Mucosa of rectum (tissue), 2 donors: ENCODE measurements around the gene PKP2.

Experiments used
- H3K27ac ChIP-seq, 2 donors: one replicate each; pipeline ENCODE4 v1.7.0; 2013; ENCODE audit warnings: inconsistent platforms in 2 of 2, low read depth in 2 of 2, low read length in 2 of 2
- H3K27me3 ChIP-seq, 2 donors: one replicate each; pipeline ENCODE4 v1.7.0; 2013; ENCODE audit warnings: low read length in 2 of 2; ENCODE audit not compliant: control insufficient read depth in 2 of 2, insufficient read depth in 2 of 2
- H3K36me3 ChIP-seq, 2 donors: one replicate each; pipeline ENCODE4 v1.7.0; 2013; ENCODE audit warnings: low read length in 2 of 2; ENCODE audit not compliant: control insufficient read depth in 2 of 2, insufficient read depth in 2 of 2
- H3K4me1 ChIP-seq, 2 donors: one replicate each; pipeline ENCODE4 v1.7.0; 2013; ENCODE audit warnings: low read length in 2 of 2, mild to moderate bottlenecking in 1 of 2; ENCODE audit not compliant: control insufficient read depth in 2 of 2, insufficient read depth in 2 of 2
- H3K4me3 ChIP-seq, 2 donors: one replicate each; pipeline ENCODE4 v1.7.0; 2013; ENCODE audit warnings: low read length in 2 of 2
- H3K9ac ChIP-seq, 2 donors: one replicate each; pipeline ENCODE4 v1.7.0; 2013; ENCODE audit warnings: low read length in 2 of 2, low read depth in 1 of 2, mild to moderate bottlenecking in 1 of 2
- H3K9me3 ChIP-seq, 2 donors: one replicate each; pipeline ENCODE4 v1.7.0; 2013; ENCODE audit warnings: low read length in 2 of 2; ENCODE audit not compliant: control insufficient read depth in 2 of 2
- donor health status: healthy.
- donor health status: Normal muscosa, but diverticular disease.

PKP2 gene

GRCh38 chr12:32794281-32794680 is 102.3 kb downstream of the PKP2 start:
- Histone ChIP-seq H3K27me3 (no peaks in the 10 kb centered on the region), H3K36me3 (peaks cover 26 to 29% of the 10 kb centered on the region in 2 donors), H3K27ac (no peak overlapping the region), H3K4me3 (no peak overlapping the region), H3K9me3 (no peaks in the 10 kb centered on the region), H3K4me1 (no peaks in the 10 kb centered on the region), H3K9ac (no peak overlapping the region)

- H3K9ac ChIP-seq, result no peak overlapping the region
- no peaks in the 10 kb centered on the region for H3K27me3 ChIP-seq
- no peaks in the 10 kb centered on the region for H3K4me1 ChIP-seq
- H3K4me3 ChIP-seq, result no peak overlapping the region
- H3K36me3 ChIP-seq, result peaks cover 16 to 24% of the 10 kb centered on the region in 2 donors
- H3K27ac ChIP-seq, result no peak overlapping the region
- no peaks in the 10 kb centered on the region for H3K9me3 ChIP-seq
Observed at GRCh38 chr12:32789916-32790315, 106.7 kb downstream of the PKP2 start.

- Histone ChIP-seq H3K9me3 (no peaks in the 10 kb centered on the region), H3K27me3 (no peaks in the 10 kb centered on the region), H3K9ac (no peak overlapping the region), H3K4me3 (no peak overlapping the region), H3K36me3 (peaks cover 16 to 20% of the 10 kb centered on the region in 2 donors), H3K4me1 (no peaks in the 10 kb centered on the region), H3K27ac (no peak overlapping the region)
Observed at GRCh38 chr12:32789446-32789845, 107.1 kb downstream of the PKP2 start.

- no peak overlapping the region for H3K4me3 ChIP-seq
Observed at GRCh38 chr12:32788405-32788804, 108.2 kb downstream of the PKP2 start.

GRCh38 chr12:32785557-32785956 is 111.0 kb downstream of the PKP2 start:
- Histone ChIP-seq H3K27me3 (no peaks in the 10 kb centered on the region), H3K27ac (no peak overlapping the region), H3K9me3 (no peaks in the 10 kb centered on the region), H3K4me3 (no peak overlapping the region), H3K36me3 (peaks cover 0 to 4% of the 10 kb centered on the region in 2 donors), H3K4me1 (no peaks in the 10 kb centered on the region), H3K9ac (no peak overlapping the region)

More at GRCh38 chr12:32788405-32788804, 108.2 kb downstream of the PKP2 start:
- Histone ChIP-seq H3K9me3 (no peaks in the 10 kb centered on the region), H3K4me1 (no peaks in the 10 kb centered on the region), H3K27me3 (no peaks in the 10 kb centered on the region), H3K36me3 (peaks cover 13% of the 10 kb centered on the region in 2 donors), H3K27ac (no peak overlapping the region), H3K9ac (no peak overlapping the region)

- Histone ChIP-seq H3K27me3 (no peaks in the 10 kb centered on the region), H3K9ac (no peak overlapping the region), H3K9me3 (no peaks in the 10 kb centered on the region), H3K4me1 (peaks cover 0 to 8% of the 10 kb centered on the region in 2 donors), H3K36me3 (no peaks in the 10 kb centered on the region), H3K27ac (no peak overlapping the region), H3K4me3 (no peak overlapping the region)
Observed at GRCh38 chr12:32783029-32783428, 113.5 kb downstream of the PKP2 start.

GRCh38 chr12:32780071-32780470 is 116.5 kb downstream of the PKP2 start:
- no peak overlapping the region for H3K9ac ChIP-seq
- H3K4me3 ChIP-seq, result no peak overlapping the region
- H3K27ac ChIP-seq, result no peak overlapping the region
- no peaks in the 10 kb centered on the region for H3K27me3 ChIP-seq
- no peaks in the 10 kb centered on the region for H3K9me3 ChIP-seq
- H3K36me3 ChIP-seq, result no peaks in the 10 kb centered on the region
- peaks cover 0 to 23% of the 10 kb centered on the region in 2 donors for H3K4me1 ChIP-seq

- peaks cover 7 to 34% of the 10 kb centered on the region in 2 donors for H3K4me1 ChIP-seq
Observed at GRCh38 chr12:32777691-32778175, 118.8 kb downstream of the PKP2 start.

GRCh38 chr12:32777159-32777558 is 119.4 kb downstream of the PKP2 start:
- H3K27me3 ChIP-seq, result no peaks in the 10 kb centered on the region
- peaks cover 12 to 37% of the 10 kb centered on the region in 2 donors for H3K4me1 ChIP-seq
- H3K9ac ChIP-seq, result no peak overlapping the region
- no peak overlapping the region for H3K27ac ChIP-seq
- H3K4me3 ChIP-seq, result no peak overlapping the region
- no peaks in the 10 kb centered on the region for H3K36me3 ChIP-seq
- H3K9me3 ChIP-seq, result no peaks in the 10 kb centered on the region

More at GRCh38 chr12:32777691-32778175, 118.8 kb downstream of the PKP2 start:
- Histone ChIP-seq H3K36me3 (no peaks in the 10 kb centered on the region), H3K9me3 (no peaks in the 10 kb centered on the region), H3K27ac (no peak overlapping the region), H3K9ac (no peak overlapping the region), H3K4me3 (no peak overlapping the region), H3K27me3 (no peaks in the 10 kb centered on the region)

- H3K27me3 ChIP-seq, result no peaks in the 10 kb centered on the region
- H3K36me3 ChIP-seq, result no peaks in the 10 kb centered on the region
- no peak overlapping the region for H3K4me3 ChIP-seq
- peaks cover 12 to 39% of the 10 kb centered on the region in 2 donors for H3K4me1 ChIP-seq
- no peak overlapping the region for H3K9ac ChIP-seq
- no peaks in the 10 kb centered on the region for H3K9me3 ChIP-seq
- H3K27ac ChIP-seq, result peak overlapping the region; percentile 20 to 26
Observed at GRCh38 chr12:32776258-32776657, 120.3 kb downstream of the PKP2 start.

GRCh38 chr12:32773691-32774090 is 122.9 kb downstream of the PKP2 start:
- Histone ChIP-seq H3K4me3 (no peak overlapping the region), H3K36me3 (no peaks in the 10 kb centered on the region), H3K4me1 (peaks cover 12 to 44% of the 10 kb centered on the region in 2 donors), H3K9ac (peak overlapping the region in 1 of 2 donors; percentile 6), H3K9me3 (no peaks in the 10 kb centered on the region), H3K27ac (peak overlapping the region; percentile 59 to 81), H3K27me3 (no peaks in the 10 kb centered on the region)
